HepG2 (cell line): ENCODE measurements around the gene ASTN1.

Experiments used
- CTCF ChIP-seq: sonication (generic); formaldehyde crosslinking; IDR thresholded peaks from 2 replicates; pipeline ENCODE4 v1.5.0; 2020; ENCODE audit warnings: mild to moderate bottlenecking, missing genetic modification reagents, moderate library complexity
- PBX3 ChIP-seq: sonication (generic); formaldehyde crosslinking; IDR thresholded peaks from 2 replicates; pipeline ENCODE4 v1.8.1; 2023; ENCODE audit warnings: missing genetic modification reagents, inconsistent platforms, borderline replicate concordance
- REST ChIP-seq, 2 experiments: IDR thresholded peaks; 2 replicates each; pipeline ENCODE4 v1.6.1; 2011 to 2012; ENCODE audit warnings: low read length in 2 of 2, borderline replicate concordance in 1 of 2, low read depth in 1 of 2, mild to moderate bottlenecking in 1 of 2, moderate library complexity in 1 of 2
- SUZ12 ChIP-seq: fragments of 150-350 bp; IDR thresholded peaks from 2 replicates; pipeline ENCODE4 v1.6.1; 2014; ENCODE audit warnings: low read depth, low read length
- TCF7L2 ChIP-seq: IDR thresholded peaks from 2 replicates; pipeline ENCODE4 v1.6.1; 2011; ENCODE audit warnings: mild to moderate bottlenecking, low read depth, low read length, moderate library complexity
- ZBTB7A ChIP-seq: sonication (generic); formaldehyde crosslinking; IDR thresholded peaks from 2 replicates; pipeline ENCODE4 v1.8.0; 2022; ENCODE audit warnings: mild to moderate bottlenecking, missing genetic modification reagents
- ZNF382 ChIP-seq: sonication (generic); formaldehyde crosslinking; IDR thresholded peaks from 2 replicates; pipeline ENCODE4 v1.5.0; 2020; ENCODE audit warnings: missing genetic modification reagents, mild to moderate bottlenecking, borderline replicate concordance
- ZNF510 ChIP-seq: sonication (generic); formaldehyde crosslinking; IDR thresholded peaks from 2 replicates; pipeline ENCODE4 v1.4.0; 2020; ENCODE audit warnings: low read depth, mild to moderate bottlenecking, missing genetic modification reagents

GRCh38 chr1:177164380-177165068 lies at the start of gene ASTN1:
- TF ChIP-seq TCF7L2 (no peak), ZNF382 (CRISPR knock-in tag) (no peak), ZNF510 (CRISPR knock-in tag) (no peak), ZBTB7A (CRISPR knock-in tag) (no peak), PBX3 (CRISPR knock-in tag) (no peak), CTCF (CRISPR knock-in tag) (no peak), SUZ12 (no peak), REST (IDR thresholded peaks at IDR 0.05; ENCODE audit: borderline replicate concordance in 1 of 2, low read depth in 1 of 2, low read length in 2 of 2) (no peak)
